T-helper 2 cell (primary cell): ENCODE data around the gene EPHA6.
"Not testable (repeated sequence)": the region's sequence is repeated elsewhere in the genome, so short reads cannot be mapped to it uniquely, and the experiment has no call there.

ENCODE experiments used
- DNase-seq, 5 experiments: peaks; one replicate each; pipeline versions ENCODE4 v3.0.0 to v3.0.0-alpha.2; 2012 to 2022

The EPHA6 gene

GRCh38 chr3:97189835-97190234 lies 375.4 kb downstream of the EPHA6 start:
- no peak for DNase-seq

GRCh38 chr3:97197083-97197482 lies 382.7 kb downstream of the EPHA6 start:
- DNase-seq = no peak

- no peak for DNase-seq
Observed at GRCh38 chr3:97197830-97198229, 383.4 kb downstream of the EPHA6 start.

GRCh38 chr3:97200387-97200786 lies 386.0 kb downstream of the EPHA6 start:
- DNase-seq = no peak

- no peak for DNase-seq
Observed at GRCh38 chr3:97201814-97202213, 387.4 kb downstream of the EPHA6 start.

- no peak for DNase-seq
Observed at GRCh38 chr3:97228966-97229365, 414.6 kb downstream of the EPHA6 start.

DNA sequence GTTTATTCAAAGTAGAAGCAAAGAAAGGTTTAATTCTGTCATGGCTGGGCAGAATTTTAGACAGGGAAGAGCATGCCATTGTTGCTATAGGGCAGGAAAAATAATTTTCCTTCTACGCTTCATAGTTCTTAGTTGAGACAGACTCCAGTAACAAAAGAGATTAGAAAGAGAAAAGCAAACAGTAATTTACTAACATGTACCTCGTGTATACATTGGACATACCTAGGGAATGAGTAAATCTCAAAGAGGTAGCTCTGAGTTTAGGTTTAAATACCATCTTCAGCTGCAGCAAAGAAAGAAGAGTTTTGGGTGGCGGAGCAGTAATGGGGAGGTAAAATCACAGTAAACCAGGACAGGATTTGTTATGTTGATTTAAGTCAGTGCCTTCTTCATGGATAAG lies 416.1 kb downstream of the EPHA6 start:
- no peak for DNase-seq

- DNase-seq = no peak
Observed at GRCh38 chr3:97232393-97233034, 418.1 kb downstream of the EPHA6 start.

DNA sequence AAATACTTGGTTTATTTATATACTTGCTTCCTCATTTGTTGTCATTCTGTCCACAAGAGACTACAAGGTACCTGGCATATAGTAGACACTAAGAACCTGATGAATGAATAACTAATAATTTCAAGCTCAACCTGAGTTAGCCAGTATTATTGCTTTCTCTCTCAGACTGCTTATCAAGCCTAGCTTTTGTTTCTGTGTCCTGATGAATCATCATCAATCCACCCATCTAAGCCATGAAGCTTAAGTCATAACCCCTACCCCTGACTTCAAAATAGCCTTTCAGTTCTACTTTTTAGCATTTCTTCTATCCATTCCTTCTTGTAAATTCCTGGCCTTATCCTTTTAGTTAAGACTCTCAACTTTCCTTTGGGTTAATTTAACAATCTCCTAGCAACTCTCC lies 420.8 kb downstream of the EPHA6 start:
- DNase-seq = no peak

- DNase-seq = no peak
Observed at GRCh38 chr3:97235611-97236315, 421.4 kb downstream of the EPHA6 start.

DNA sequence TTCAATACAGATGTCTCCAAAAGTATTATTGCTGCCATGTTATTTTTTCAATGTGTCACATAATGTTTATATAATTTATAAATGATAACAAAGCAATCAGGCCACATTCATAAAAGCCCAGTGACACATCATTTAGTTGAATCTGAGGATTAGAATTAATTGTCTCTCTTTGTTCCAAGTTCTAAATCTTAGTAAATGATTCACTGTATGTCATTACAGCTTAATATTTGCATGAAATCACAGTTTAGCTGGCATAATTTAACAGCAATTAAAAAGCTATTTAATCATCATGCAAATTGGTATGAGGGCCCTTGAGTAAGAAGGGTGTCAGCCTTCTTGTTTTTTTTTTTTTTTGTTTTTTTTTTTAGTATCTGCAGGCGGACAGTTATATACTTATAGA lies 427.0 kb downstream of the EPHA6 start:
- DNase-seq = no peak

- DNase-seq = no peak
Observed at GRCh38 chr3:97245201-97245910, 431.0 kb downstream of the EPHA6 start.

DNA sequence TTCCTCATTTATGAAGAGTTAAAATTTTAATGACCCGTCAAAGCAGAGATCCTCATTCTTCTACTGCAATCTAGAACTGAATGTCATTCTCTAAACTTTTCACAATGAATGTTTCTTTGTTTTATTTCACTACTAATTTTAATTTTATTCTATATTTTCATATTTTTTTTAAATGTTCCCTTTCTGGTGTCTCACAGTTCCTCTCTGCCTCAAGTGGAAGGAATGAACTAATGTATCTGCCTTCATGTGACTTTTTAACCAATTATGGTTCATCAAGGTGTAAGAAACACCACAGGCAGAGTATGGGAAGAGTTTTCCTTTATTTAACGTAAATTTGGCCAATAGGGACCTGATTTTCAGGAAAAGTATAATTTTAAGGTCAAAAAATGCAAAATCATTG lies 441.7 kb downstream of the EPHA6 start:
- DNase-seq = no peak

DNA sequence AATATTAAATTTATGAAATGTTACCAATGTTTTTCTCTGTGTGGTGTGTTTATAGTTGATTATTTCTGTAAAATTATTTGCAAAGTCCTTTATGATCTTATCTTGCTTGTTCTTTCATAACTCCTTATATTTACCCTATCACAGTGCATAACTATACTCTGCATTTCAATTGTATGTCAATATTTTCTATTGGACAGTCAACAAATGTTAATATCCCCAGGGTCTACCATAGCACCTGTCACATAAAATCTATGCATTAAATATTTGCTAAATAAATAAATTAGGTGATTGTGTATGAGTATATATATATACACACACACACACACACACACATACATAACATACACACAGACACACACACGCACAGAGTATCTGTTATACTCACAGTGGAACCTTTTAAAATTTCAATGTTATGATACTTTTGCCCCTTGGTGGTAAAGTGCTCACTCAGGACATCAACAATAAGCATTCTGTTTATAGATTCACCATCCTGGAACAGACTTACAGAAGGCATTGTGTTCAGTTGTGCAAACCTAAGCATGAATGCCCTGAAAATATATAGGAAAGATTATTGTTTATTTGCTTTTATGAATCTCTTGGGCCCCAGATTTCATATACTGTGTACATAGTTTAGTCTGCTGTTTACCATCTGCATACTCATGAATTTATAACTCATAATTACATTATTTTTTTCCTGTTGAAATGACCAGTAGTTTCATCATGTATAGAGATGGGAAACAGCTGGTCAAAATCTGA lies 443.7 kb downstream of the EPHA6 start:
- no peak for DNase-seq

GRCh38 chr3:97259263-97259662 lies 444.9 kb downstream of the EPHA6 start:
- no peak for DNase-seq

DNA sequence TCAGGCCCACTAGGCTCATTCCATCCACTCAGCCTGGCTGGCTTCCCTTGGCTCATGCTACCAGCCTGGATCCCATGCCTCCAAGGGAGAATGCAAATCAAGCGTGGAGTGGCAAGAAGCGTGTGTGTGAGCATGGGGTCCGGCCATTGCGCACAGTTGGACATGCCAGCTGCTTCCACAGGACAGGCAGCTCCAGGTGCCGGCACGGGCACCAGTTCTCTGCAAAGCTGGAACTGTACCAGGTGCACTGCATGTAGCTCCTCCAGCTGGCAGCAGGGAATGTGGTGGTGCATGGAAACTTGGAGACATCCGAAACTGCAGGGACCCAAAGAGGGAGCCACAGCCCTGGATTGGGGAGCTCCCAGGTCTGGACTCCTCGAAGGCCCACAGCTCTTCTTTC lies 449.8 kb downstream of the EPHA6 start:
- DNase-seq = no peak

DNA sequence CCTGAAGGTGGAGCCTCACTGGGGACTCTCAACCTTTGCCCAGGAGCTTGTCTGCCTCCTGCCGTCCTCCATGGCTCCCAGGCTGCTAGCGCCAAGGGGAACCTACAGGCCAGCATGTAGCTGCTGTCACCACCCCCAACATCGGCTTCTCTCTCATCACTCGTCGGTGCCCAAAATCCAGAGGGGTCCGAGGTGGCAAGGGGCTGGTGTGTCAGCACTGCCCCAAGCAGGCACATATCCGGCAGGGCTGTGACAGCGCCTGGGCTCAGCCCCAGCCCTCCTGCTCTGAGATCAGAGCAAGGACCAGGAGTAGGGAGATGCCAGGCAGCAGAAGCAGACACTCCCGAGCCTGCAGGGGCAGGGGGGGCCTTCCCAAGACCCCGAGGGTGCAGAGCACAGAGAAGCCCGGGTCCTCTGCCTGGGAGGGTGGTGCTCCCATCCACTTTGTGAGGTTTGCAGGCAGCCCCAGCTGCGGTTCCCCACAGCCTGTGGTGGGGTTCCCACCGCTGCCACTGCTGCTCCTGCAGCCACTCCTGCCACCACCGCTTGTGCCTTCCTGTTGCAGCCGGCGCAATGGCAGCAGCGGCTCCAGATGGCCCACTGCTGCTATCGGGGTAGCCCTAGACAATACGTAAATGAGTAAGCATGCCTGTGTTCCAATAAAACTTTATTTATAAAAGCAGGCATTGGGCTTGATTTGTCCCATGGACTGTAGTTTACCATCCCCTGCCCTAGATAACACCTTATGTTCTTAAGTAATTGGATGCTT lies 451.0 kb downstream of the EPHA6 start:
- DNase-seq = no peak

- DNase-seq = no peak
Observed at GRCh38 chr3:97269202-97269601, 454.8 kb downstream of the EPHA6 start.

- not testable (repeated sequence) for DNase-seq
Observed at GRCh38 chr3:97276879-97277550, 462.6 kb downstream of the EPHA6 start.

DNA sequence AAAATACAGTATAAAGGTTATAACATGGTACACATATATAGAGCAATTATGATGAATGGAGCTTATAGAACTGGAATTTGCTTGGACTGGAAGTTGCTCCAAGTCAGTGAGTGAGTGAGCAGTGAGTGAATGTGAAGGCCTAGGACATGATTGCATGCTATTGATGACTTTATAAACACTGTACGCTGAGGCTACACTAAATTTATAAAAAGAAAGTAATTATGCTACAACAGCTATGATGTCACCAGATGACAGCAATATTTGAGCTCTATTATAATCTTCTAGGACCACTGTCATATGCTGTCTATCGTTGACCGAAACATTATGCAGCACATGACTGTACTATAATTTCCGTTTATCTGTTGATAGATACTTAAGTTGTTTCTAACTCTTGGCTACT lies 463.3 kb downstream of the EPHA6 start:
- no peak for DNase-seq

DNA sequence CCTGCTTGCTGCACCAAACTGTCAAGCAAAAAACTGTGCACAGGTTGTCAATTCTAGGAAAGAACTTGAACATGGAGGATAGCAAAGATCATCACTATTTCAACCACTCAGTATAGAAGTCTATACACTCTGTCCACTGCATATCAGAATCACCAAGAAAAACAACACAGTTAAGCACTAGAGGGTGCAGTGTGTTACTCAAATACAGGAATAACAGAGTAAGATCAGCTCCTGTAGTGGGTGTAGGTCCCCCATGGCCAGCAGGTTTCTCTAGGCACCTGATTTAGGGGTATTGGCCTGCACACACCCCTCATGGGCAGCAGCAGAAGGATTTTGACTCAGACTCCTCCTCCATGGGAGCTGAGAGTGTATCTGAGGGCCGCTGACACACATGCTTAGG lies 464.1 kb downstream of the EPHA6 start:
- DNase-seq = no peak

GRCh38 chr3:97291901-97292300 lies 477.5 kb downstream of the EPHA6 start:
- DNase-seq = no peak
